Keratinocyte (primary cell): ENCODE data around the gene WNK4. TPM values are rescaled to one million over a fixed set of nuclear protein-coding genes. Genes with fewer than 3 reads are reported as not detected.
A peak's percentile ranks its signal among the peaks of the same experiment; 100 is the strongest.

Source experiments
- DNase-seq: peaks from one replicate; pipeline ENCODE4 v3.0.0-alpha.2; 2011; ENCODE audit warnings: low read depth, missing footprints, low spot score
- FAIRE-seq: peaks from 2 replicates; lab custom pipeline; 2011; peaks lifted over from hg19 to GRCh38; lab: Jason Lieb, UNC
- H2AFZ ChIP-seq: 2 replicates; pipeline ENCODE4 v1.6.0; 2012; ENCODE audit warnings: low read length, control low read depth, inconsistent platforms; ENCODE audit not compliant: control insufficient read depth
- H3K27ac ChIP-seq: 2 replicates; pipeline ENCODE4 v1.5.1; 2011; ENCODE audit warnings: low read length; ENCODE audit not compliant: control insufficient read depth, insufficient read depth
- H3K27me3 ChIP-seq: 3 replicates; pipeline ENCODE4 v1.6.0; 2011; ENCODE audit warnings: low read length; ENCODE audit not compliant: control insufficient read depth, insufficient read depth; ENCODE audit errors: extremely low read depth
- H3K36me3 ChIP-seq, 2 experiments: 2 replicates in 1 of 2; 3 replicates in 1 of 2; pipeline ENCODE4 v1.5.1; 2011; ENCODE audit warnings: low read length in 2 of 2, mild to moderate bottlenecking in 1 of 2; ENCODE audit not compliant: control insufficient read depth in 2 of 2, insufficient read depth in 2 of 2; ENCODE audit errors: extremely low read depth in 1 of 2
- H3K4me1 ChIP-seq: 3 replicates; pipeline ENCODE4 v1.5.1; 2011; ENCODE audit warnings: low read length; ENCODE audit not compliant: control insufficient read depth, insufficient read depth; ENCODE audit errors: extremely low read depth
- H3K4me2 ChIP-seq: 3 replicates; pipeline ENCODE4 v1.6.0; 2011; ENCODE audit warnings: low read depth, low read length; ENCODE audit not compliant: control insufficient read depth, insufficient read depth; ENCODE audit errors: extremely low read depth
- H3K4me3 ChIP-seq, 3 experiments: fragments of 200-600 bp in 1 of 3; sonication (generic) in 1 of 3; 2 replicates in 2 of 3; 3 replicates in 1 of 3; pipeline ENCODE4 v1.5.1; 2011 to 2016; ENCODE audit warnings: low read length in 3 of 3, mild to moderate bottlenecking in 3 of 3, control low read depth in 2 of 3, inconsistent platforms in 1 of 3, low read depth in 1 of 3, mixed read lengths in 1 of 3, mixed run types in 1 of 3, moderate library complexity in 1 of 3; ENCODE audit not compliant: control insufficient read depth in 2 of 3, insufficient read depth in 2 of 3; ENCODE audit errors: extremely low read depth in 1 of 3
- H3K79me2 ChIP-seq: 2 replicates; pipeline ENCODE4 v1.6.0; 2012; ENCODE audit warnings: low read length; ENCODE audit not compliant: control insufficient read depth, insufficient read depth
- H3K9ac ChIP-seq: 3 replicates; pipeline ENCODE4 v1.6.0; 2011; ENCODE audit warnings: low read length; ENCODE audit not compliant: control insufficient read depth, insufficient read depth; ENCODE audit errors: extremely low read depth
- H3K9me1 ChIP-seq: 3 replicates; pipeline ENCODE4 v1.6.0; 2011; ENCODE audit warnings: low read length; ENCODE audit not compliant: control insufficient read depth, insufficient read depth; ENCODE audit errors: extremely low read depth
- H3K9me3 ChIP-seq: 2 replicates; pipeline ENCODE4 v1.5.1; 2012; ENCODE audit warnings: low read depth, low read length; ENCODE audit not compliant: control insufficient read depth
- H4K20me1 ChIP-seq: 3 replicates; pipeline ENCODE4 v1.6.0; 2011; ENCODE audit warnings: low read length; ENCODE audit not compliant: control insufficient read depth, insufficient read depth; ENCODE audit errors: extremely low read depth
- CTCF ChIP-seq, 3 experiments: IDR thresholded peaks in 1 of 3; conservative IDR thresholded peaks in 1 of 3; optimal IDR thresholded peaks in 1 of 3; 2 replicates in 2 of 3; 3 replicates in 1 of 3; pipeline versions ENCODE3 to v1.5.1; 2011; ENCODE audit warnings: low read length in 3 of 3, mild to moderate bottlenecking in 3 of 3, moderate library complexity in 2 of 3, control low read depth in 1 of 3, inconsistent platforms in 1 of 3; ENCODE audit not compliant: insufficient read depth in 2 of 3; ENCODE audit errors: extremely low read depth in 1 of 3
- EZH2 ChIP-seq: IDR thresholded peaks from one replicate; pipeline ENCODE4 v1.6.1; 2012; ENCODE audit warnings: inconsistent platforms, mild to moderate bottlenecking, low read length, moderate library complexity
- dilution Hi-C: fragments of 300-500 bp; cut with MboI; formaldehyde crosslinking; loops from one replicate; pipeline ENCODE4 v1.7.0; 2020; ENCODE audit warnings: low sequenced_read_pairs; ENCODE audit not compliant: extremely low pct_ligation_motif_present
- polyA plus RNA-seq, 5 experiments: library from polyadenylated mRNA; depleted of rRNA in 3 of 5; stranded (reverse) in 3 of 5; stranded (forward) in 1 of 5; unstranded in 1 of 5; fragments of >200 nt; gene quantifications; 1 replicate in 1 of 5; 2 replicates in 3 of 5; 3 replicates in 1 of 5; pipeline versions ENCODE4 v1.2.1 to v1.2.3, GENCODE V29; 2011 to 2012; ENCODE audit warnings: missing spikeins in 2 of 5, low read depth in 1 of 5, low replicate concordance in 1 of 5

The WNK4 gene
- polyA plus RNA-seq, 1 donor (not counting 4 experiments of a cell fraction or from before 2014, with no cell fraction given): 0.04 TPM

DNA sequence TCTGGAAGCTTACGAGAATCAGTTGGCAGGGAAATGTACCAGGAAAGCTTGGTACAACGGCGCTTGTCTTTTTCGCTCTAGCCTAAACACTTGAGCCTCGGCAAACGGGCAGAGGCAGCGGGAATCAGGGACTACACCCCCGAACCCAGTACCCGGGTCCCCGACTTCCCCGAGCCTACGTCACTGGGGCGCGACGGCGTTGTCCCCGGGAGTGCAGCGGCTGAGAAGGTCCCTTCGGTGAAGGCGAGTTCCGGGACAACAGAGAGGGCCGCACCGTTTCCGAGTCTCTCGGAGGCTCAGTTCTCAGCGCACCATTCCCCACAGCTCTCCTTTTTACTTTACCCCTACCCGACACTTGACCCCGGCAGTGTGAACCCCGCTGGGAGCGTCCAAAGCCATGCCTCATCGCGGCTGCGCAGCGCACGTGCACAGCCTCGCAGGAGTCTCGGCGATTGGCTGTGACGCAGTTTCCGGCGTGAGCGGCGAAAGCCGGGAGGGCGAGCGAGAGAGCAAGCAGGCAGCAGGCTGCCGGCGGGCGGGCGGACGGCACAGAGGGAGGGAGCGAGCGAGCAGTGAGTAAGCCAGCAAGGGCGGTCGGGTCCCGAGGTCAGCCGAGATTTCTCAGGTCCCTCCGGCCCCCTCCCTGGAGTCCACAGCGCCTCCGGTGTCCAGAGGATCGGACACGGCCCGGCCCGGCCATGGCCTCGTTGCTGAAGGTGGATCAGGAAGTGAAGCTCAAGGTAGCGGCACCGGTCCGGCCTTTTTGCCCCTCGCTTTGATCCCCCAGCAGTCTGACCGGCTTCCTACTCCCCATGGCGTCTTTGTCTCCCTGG is 52.7 kb downstream of the WNK4 start, which contains the start of gene PSME3:
Gene PSME3, plus strand, starts transcription at position 464 of the 833 bp plus-strand sequence. Its CDS starts 235 bp downstream, at position 699.
- peak within 1 kb of the TSS; percentile 81 to 96 (median 94) for H3K4me3 ChIP-seq
- H4K20me1 ChIP-seq: no peaks in the 10 kb centered on the region
- dilution Hi-C loops: loop anchor here (25.0 kb wide), 1 partner anchor 104 kb away; no protein-coding TSS in a partner anchor
- peak within 1 kb of the TSS; percentile 99 for H2AFZ ChIP-seq
- H3K27me3 ChIP-seq: no peaks in the 10 kb centered on the region
- H3K27ac ChIP-seq: peak within 1 kb of the TSS; percentile 97
- peaks cover 19% of the 10 kb centered on the region for H3K4me1 ChIP-seq
- H3K9me3 ChIP-seq: no peaks in the 10 kb centered on the region
- DNase-seq (no peak), FAIRE-seq (no peak)
- H3K9ac ChIP-seq: peak within 1 kb of the TSS; percentile 97
- H3K36me3 ChIP-seq: peaks cover 10 to 11% of the 10 kb centered on the region in 2 experiments
- peak within 1 kb of the TSS; percentile 86 for H3K4me2 ChIP-seq
- no peaks in the 10 kb centered on the region for H3K9me1 ChIP-seq
- TF ChIP-seq CTCF (optimal IDR thresholded peaks at IDR 0.05 in 1 of 3, IDR thresholded peaks at IDR 0.05 in 1 of 3, conservative IDR thresholded peaks at IDR 0.05 in 1 of 3; ENCODE audit: extremely low read depth in 1 of 3, insufficient read depth in 2 of 3, low read length in 3 of 3): no peak
- TF ChIP-seq EZH2: no peak
- peaks cover 42% of the 10 kb centered on the region for H3K79me2 ChIP-seq

GRCh38 chr17:42833767-42834422 is 53.5 kb downstream of the WNK4 start:
- H3K4me1 ChIP-seq: peaks cover 19% of the 10 kb centered on the region
- H3K9me1 ChIP-seq: no peaks in the 10 kb centered on the region
- H2AFZ ChIP-seq: peak overlapping the region; percentile 99
- no peaks in the 10 kb centered on the region for H3K27me3 ChIP-seq
- TF ChIP-seq EZH2: no peak
- TF ChIP-seq CTCF (optimal IDR thresholded peaks at IDR 0.05 in 1 of 3, IDR thresholded peaks at IDR 0.05 in 1 of 3, conservative IDR thresholded peaks at IDR 0.05 in 1 of 3; ENCODE audit: extremely low read depth in 1 of 3, insufficient read depth in 2 of 3, low read length in 3 of 3): no peak
- no peaks in the 10 kb centered on the region for H3K9me3 ChIP-seq
- H3K79me2 ChIP-seq: peaks cover 42% of the 10 kb centered on the region
- dilution Hi-C loops: loop anchor here (25.0 kb wide), 1 partner anchor 103 kb away; no protein-coding TSS in a partner anchor
- H3K4me2 ChIP-seq: peak overlapping the region; percentile 86
- H3K36me3 ChIP-seq: peaks cover 15% of the 10 kb centered on the region in 2 experiments
- peak overlapping the region; percentile 81 to 96 (median 94) for H3K4me3 ChIP-seq
- H3K9ac ChIP-seq: peak overlapping the region; percentile 97
- H4K20me1 ChIP-seq: no peaks in the 10 kb centered on the region
- no peak for FAIRE-seq
- H3K27ac ChIP-seq: peak overlapping the region; percentile 97
- DNase-seq: no peak
